HG03575 (cell line): ENCODE results near the gene COQ8B.
"Not testable (repeated sequence)": the region's sequence is repeated elsewhere in the genome, so short reads cannot be mapped to it uniquely, and the experiment has no call there.

Source experiments
- ATAC-seq: cut with Tn5 transposase; IDR thresholded peaks from one replicate; pipeline ENCODE4 v1.9.1; 2021; ENCODE audit not compliant: unreplicated experiment, insufficient number of reproducible peaks, low FRiP score; ENCODE audit errors: extremely low read depth

The COQ8B gene

DNA sequence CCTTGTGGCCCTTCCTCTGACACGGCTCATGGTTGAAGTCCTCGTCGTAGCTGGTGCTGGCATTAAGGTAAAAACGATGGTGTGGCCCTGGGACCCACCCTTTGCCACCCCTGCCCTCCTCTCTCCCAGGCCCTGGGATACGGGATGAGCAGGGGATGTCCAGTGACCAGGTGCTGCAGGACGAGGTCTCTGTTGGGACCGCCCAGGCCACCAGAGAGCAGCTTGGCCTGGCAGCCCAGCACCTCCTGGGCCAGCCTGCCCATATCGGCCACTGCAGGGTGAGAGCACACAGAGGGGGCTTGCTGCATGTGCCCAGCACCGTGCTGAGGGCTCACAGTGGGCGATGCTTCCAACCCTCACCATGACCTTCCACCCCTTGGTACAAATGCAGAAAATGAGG lies 27.2 kb upstream of the COQ8B start:
- no peak for ATAC-seq

GRCh38 chr19:40742886-40743285 lies 26.2 kb upstream of the COQ8B start:
- no peak for ATAC-seq

GRCh38 chr19:40742477-40742876 lies 25.8 kb upstream of the COQ8B start:
- no peak for ATAC-seq

- no peak for ATAC-seq
These were observed 25.1 kb upstream of the COQ8B start for GRCh38 chr19:40741527-40742390.

- no peak for ATAC-seq
These were observed 24.1 kb upstream of the COQ8B start for GRCh38 chr19:40740747-40741146.

DNA sequence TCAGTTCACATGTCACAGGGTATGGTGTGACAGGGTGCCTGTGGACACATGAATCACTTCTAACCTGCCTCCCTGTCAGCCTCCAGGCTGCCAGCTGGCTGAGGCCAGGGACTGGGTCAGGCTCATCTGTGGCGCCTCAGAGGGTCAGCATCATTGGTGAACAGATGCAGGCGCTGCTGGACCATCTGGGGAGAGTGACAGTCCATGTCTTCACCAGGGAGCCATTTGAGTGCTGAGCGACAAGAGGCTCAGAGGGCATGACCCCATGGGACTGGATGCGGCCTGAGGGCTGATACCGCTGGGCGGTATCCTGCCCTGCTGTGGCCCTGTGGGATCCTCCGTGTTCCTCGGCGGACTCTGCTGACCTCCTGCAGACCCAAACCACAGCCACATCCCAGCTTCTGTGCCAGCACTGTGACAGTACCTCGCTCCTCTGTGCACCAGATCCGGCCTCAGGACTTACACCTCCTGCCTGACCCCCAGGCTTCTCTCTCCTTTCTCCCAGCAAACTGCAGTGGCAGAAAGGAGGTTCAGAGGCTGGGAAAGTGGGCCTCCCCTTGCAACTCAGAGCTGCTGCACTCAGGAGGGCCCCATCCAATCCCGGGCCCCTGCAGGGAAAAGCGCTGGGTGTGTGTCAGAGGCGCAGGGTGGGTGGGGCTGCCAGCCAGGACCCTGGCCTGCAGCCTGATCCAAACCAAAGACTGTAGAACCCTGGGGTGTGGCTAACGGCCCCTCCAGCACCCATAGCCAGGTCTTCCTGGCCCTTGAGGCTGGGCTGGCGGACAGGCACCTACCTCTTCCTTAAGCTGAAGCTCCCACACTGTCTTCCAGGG lies 23.4 kb upstream of the COQ8B start:
- no peak for ATAC-seq

DNA sequence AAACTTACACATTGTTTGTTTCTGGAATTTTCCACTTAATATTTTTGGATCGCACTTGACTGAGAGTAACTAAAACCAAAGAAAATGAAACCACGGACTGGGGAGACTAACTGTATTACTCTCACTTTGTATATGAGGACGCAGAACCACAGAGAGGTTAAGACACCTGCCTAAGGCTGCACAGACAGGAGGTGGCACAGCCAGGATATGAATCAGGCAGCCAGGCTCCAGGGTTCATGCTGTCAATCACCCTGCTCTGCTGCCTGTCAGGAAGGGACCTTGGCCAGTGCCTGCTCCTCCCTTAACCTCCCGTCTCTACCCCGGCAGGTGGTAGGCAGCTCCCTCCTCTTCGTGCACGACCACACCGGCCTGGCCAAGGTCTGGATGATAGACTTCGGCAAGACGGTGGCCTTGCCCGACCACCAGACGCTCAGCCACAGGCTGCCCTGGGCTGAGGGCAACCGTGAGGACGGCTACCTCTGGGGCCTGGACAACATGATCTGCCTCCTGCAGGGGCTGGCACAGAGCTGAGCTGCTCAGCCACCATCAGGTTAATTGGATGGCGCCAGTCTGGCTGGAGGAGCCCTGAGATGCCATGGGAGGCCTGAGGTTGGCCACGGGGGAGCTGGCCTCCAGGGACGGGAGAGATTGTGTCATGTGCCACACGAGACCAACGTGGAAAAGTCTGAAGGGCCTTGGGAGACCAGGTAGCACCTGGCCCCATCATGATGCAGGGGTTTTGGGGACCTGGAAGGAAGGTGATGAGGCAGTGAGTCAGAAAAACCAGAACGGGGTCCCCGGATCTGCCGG lies 22.5 kb upstream of the COQ8B start:
- no peak for ATAC-seq

GRCh38 chr19:40737102-40737644 lies 20.5 kb upstream of the COQ8B start:
- no peak for ATAC-seq

- ATAC-seq: no peak
These were observed 20.0 kb upstream of the COQ8B start for GRCh38 chr19:40736661-40737060.

GRCh38 chr19:40735013-40735771 lies 18.5 kb upstream of the COQ8B start:
- ATAC-seq: no peak

DNA sequence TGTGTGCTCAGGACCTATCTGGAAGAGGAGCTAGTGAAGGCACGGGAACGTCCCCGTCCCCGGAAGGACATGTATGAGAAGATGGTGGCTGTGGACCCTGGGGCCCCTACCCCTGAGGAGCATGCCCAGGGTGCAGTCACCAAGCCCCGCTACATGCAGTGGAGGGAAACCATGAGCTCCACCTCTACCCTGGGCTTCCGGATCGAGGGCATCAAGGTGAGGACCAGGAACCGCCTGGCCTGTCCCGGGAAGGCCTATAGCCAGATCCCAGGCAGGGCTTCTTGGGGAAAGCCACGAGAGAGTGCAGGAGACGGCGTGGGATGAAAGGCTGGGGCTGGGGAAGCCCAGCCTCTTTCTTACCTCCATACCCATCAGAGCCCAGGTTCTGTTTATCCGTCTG lies 16.5 kb upstream of the COQ8B start:
- ATAC-seq: no peak

GRCh38 chr19:40732304-40732703 lies 15.6 kb upstream of the COQ8B start:
- not testable (repeated sequence) for ATAC-seq

DNA sequence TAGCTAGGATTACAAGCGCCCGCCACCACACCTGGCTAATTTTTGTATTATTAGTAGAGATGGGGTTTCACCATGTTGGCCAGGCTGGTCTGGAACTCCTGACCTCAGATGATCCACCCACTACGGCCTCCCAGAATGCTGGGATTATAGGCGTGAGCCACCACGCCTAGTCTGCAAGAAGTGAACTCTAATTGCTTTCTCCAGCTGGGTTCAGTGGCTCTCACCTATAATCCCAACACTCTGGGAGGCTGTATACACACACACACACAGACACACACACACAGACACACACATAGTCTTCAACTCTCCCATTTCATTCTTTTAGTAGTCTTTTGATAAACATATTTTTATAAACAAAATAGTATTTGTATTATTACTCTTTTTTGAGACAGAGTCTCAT lies 13.4 kb upstream of the COQ8B start:
- not testable (repeated sequence) for ATAC-seq

DNA sequence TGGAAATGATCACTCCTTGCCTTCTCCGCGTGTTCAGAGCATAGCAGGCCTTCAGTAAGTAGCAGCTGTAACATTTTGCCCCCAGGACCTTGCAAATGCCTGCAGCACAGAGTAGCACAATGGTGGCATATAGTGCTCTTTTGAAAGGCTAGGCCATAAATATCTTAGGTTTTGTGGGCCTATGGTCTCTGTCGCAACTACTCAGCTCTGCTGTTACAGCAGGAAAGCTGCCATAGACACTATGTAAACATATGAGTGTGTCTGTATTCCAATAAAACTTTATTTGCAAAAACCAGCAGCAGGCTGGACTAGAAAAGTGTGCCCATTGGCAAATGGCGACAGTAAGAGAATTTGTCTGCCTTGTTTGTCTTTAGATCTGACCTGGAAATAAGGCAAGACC lies 9.6 kb upstream of the COQ8B start:
- ATAC-seq: no peak

GRCh38 chr19:40724855-40725254 lies 8.2 kb upstream of the COQ8B start:
- no peak for ATAC-seq

DNA sequence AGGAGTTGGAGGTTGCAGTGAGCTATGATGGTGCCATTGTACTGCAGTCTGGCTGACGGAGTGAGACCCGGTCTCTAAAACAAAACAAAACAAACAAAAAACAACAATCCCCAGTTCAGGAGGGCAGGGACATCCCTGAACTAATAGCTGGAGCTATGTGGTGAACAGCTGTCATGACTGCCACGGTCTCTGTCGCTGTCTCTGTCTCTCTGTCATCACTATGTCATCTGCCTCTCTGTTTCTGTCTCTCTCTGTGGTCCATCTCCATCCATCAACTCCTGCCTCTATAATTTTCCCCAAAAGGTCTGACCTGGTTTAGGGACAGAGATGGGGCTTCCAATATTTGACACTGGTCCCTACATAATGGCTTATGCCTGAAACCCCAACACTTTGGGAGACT lies 7.6 kb upstream of the COQ8B start:
- no peak for ATAC-seq

DNA sequence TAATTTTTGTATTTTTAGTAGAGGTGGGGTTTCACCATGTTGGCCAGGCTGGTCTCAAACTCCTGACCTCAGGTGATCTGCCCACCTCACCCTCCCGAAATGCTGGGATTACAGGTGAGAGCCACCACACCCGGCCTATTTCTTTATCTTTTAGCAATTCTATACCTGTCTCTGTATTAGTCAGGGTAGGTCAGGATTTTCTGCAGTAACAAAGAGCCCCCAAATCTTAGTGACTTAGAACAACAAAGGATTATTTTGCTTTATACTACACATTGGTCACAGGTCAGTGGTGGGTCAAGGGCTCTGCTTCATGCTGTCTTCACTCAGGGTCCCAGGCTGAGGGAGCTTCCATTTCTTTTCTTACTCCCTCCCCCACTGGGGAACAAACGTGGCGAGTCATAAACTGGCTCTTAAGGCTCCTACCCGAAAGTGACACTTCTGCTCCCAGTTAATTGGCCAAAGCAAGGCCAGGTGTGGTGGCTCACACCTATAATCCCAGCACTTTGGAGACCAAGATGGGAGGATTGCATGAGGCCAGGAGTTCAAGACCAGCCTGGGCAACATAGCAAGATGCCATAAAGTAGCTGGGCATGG lies 7.1 kb upstream of the COQ8B start:
- ATAC-seq: no peak
